Smooth muscle cell (in vitro differentiated cells): ENCODE results near the gene MYMX. TPM values are rescaled to one million over a fixed set of nuclear protein-coding genes. Genes with fewer than 3 reads are reported as not detected.

ENCODE experiments used
- DNase-seq: peaks from one replicate; lab custom pipeline; 2025; ENCODE audit not compliant: unreplicated experiment; lab: John Stamatoyannopoulos, UW
- H2AFZ ChIP-seq: fragments of 200-600 bp; sonication (generic); 2 replicates; pipeline ENCODE4 v1.6.0; 2016; ENCODE audit warnings: antibody characterized with exemption, low read depth, mild to moderate bottlenecking
- H3F3A ChIP-seq: fragments of 200-600 bp; sonication (generic); 2 replicates; pipeline ENCODE4 v1.6.0; 2017; ENCODE audit warnings: antibody characterized with exemption, low read depth
- H3K27ac ChIP-seq: fragments of 200-600 bp; sonication (generic); 2 replicates; pipeline ENCODE4 v1.5.1; 2016; ENCODE audit warnings: low read depth, mild to moderate bottlenecking
- H3K27me3 ChIP-seq: fragments of 200-600 bp; sonication (generic); 2 replicates; pipeline ENCODE4 v1.6.1; 2016; ENCODE audit warnings: low read depth, mild to moderate bottlenecking
- H3K36me3 ChIP-seq: fragments of 200-600 bp; sonication (generic); 2 replicates; pipeline ENCODE4 v1.5.1; 2016; ENCODE audit warnings: low read depth
- H3K4me1 ChIP-seq: fragments of 200-600 bp; sonication (generic); 2 replicates; pipeline ENCODE4 v1.5.1; 2016; ENCODE audit warnings: low read depth
- H3K4me2 ChIP-seq: fragments of 200-600 bp; sonication (generic); 2 replicates; pipeline ENCODE4 v1.6.0; 2016; ENCODE audit warnings: mild to moderate bottlenecking
- H3K4me3 ChIP-seq: fragments of 200-600 bp; sonication (generic); 2 replicates; pipeline ENCODE4 v1.5.1; 2016; ENCODE audit warnings: mild to moderate bottlenecking
- H3K79me2 ChIP-seq: fragments of 200-600 bp; sonication (generic); 2 replicates; pipeline ENCODE4 v1.6.0; 2016; ENCODE audit warnings: low read depth, mild to moderate bottlenecking
- H3K9ac ChIP-seq: fragments of 200-600 bp; sonication (generic); 2 replicates; pipeline ENCODE4 v1.6.0; 2016; ENCODE audit warnings: low read depth
- H3K9me3 ChIP-seq: fragments of 200-600 bp; sonication (generic); replicated peaks from 2 replicates; pipeline ENCODE4 v1.5.1; 2016; ENCODE audit warnings: low read depth
- H4K20me1 ChIP-seq: fragments of 200-600 bp; sonication (generic); 2 replicates; pipeline ENCODE4 v1.6.0; 2016; ENCODE audit warnings: low read depth
- WGBS: methylation state at CpG from one replicate; pipeline ENCODE4 v1.1.7; 2016; ENCODE audit warnings: low lambda C conversion rate; 5-methylcytosine and 5-hydroxymethylcytosine counted together
- polyA plus RNA-seq: library from polyadenylated mRNA; unstranded; fragments of >200 nt; fragmentation: Nextera tagmentation; extraction: Ambion mirVana; gene quantifications from 2 replicates; pipeline ENCODE4 v1.2.1, GENCODE V29; 2016
- total RNA-seq: library from RNA; depleted of rRNA; stranded (reverse); fragments of >200 nt; gene quantifications from 2 replicates; pipeline ENCODE4 v1.2.3, GENCODE V29; 2014
- TF ChIP-seq, protein P1 (sequence below): fragments of 200-600 bp; sonication (generic); IDR thresholded peaks from 2 replicates; pipeline ENCODE4 v1.5.1; 2017; ENCODE audit warnings: borderline replicate concordance, mild to moderate bottlenecking, antibody characterized with exemption; ENCODE audit not compliant: insufficient read depth, poor library complexity, severe bottlenecking

MYMX gene
- total and polyA plus RNA-seq, 2 experiments from 2014 or later, result not detected

DNA sequence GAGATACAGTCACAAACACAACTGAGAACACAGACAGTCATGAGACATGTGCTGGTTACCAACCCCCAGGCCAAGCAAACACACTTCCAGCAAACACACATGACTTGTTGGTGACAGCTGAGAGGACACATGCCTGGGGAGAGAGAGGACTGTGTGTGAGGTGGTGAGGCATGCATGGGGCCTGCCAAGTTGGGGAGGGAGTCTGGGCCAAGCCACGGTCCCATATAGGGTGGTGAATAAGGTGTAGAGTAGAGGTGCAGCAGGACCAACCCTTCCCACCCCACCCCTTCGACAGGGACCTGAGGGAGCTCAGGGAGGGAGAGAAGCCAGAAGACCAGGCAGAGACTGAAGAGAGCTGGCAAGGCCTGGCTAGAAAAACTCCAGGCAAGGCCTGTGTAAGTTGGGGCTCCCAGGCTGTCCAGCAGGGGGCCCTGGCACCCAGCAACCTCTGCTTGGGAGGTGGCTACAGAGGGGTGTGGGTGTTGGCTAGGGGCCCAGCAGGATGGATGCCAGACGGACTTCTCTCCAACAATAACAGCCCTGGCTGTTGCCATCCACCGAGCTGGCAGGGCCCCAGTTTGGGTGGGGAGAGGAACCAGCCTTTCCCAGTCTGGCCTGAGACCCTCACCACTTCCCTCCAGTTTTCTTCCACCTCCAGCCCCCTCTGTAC lies 4.7 kb downstream of the MYMX start:
- H3K4me2 ChIP-seq, result no peak overlapping the region
- peak; percentile 23 for DNase-seq
- H3K4me3 ChIP-seq, result no peak overlapping the region
- WGBS, result 35% methylated on average over 4 of the region's 4 CpGs
- TF ChIP-seq, protein P1, sequence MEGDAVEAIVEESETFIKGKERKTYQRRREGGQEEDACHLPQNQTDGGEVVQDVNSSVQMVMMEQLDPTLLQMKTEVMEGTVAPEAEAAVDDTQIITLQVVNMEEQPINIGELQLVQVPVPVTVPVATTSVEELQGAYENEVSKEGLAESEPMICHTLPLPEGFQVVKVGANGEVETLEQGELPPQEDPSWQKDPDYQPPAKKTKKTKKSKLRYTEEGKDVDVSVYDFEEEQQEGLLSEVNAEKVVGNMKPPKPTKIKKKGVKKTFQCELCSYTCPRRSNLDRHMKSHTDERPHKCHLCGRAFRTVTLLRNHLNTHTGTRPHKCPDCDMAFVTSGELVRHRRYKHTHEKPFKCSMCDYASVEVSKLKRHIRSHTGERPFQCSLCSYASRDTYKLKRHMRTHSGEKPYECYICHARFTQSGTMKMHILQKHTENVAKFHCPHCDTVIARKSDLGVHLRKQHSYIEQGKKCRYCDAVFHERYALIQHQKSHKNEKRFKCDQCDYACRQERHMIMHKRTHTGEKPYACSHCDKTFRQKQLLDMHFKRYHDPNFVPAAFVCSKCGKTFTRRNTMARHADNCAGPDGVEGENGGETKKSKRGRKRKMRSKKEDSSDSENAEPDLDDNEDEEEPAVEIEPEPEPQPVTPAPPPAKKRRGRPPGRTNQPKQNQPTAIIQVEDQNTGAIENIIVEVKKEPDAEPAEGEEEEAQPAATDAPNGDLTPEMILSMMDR, result peak; percentile 56
- no peak overlapping the region for H3K27ac ChIP-seq
- H3K9me3 ChIP-seq, result no peaks in the 10 kb centered on the region
- no peak overlapping the region for H2AFZ ChIP-seq
- H3F3A ChIP-seq, result peaks cover 9% of the 10 kb centered on the region
- H4K20me1 ChIP-seq, result no peaks in the 10 kb centered on the region
- H3K36me3 ChIP-seq, result no peaks in the 10 kb centered on the region
- H3K4me1 ChIP-seq, result peaks cover 54% of the 10 kb centered on the region
- no peaks in the 10 kb centered on the region for H3K27me3 ChIP-seq
- no peak overlapping the region for H3K9ac ChIP-seq
- no peaks in the 10 kb centered on the region for H3K79me2 ChIP-seq

DNA sequence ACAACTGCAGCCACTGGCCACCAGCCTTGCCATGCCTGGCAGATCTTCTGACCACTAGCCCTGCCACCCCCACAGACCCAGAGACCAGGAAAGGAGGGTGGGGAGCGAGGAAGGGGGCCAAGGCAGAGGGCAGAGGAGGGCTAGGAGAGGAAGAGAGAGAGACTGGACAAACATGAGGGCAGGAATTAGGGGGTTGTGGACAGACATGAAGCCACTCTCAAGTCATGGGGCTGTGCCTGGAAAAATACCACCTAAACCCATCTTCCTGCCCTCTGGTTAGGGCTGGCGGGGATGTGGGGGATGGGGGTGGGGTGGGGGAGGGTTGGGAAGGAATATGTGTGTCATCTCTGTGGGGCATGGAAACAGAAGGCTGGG lies 5.2 kb downstream of the MYMX start:
- peaks cover 54% of the 10 kb centered on the region for H3K4me1 ChIP-seq
- H3K79me2 ChIP-seq, result no peaks in the 10 kb centered on the region
- no peaks in the 10 kb centered on the region for H3K36me3 ChIP-seq
- 83% methylated on average over 2 of the region's 2 CpGs for WGBS
- no peak for DNase-seq
- no peak overlapping the region for H3K27ac ChIP-seq
- TF ChIP-seq, protein P1, result no peak
- H3F3A ChIP-seq, result peaks cover 9% of the 10 kb centered on the region
- H3K9me3 ChIP-seq, result no peaks in the 10 kb centered on the region
- H2AFZ ChIP-seq, result no peak overlapping the region
- H3K4me3 ChIP-seq, result no peak overlapping the region
- no peak overlapping the region for H3K9ac ChIP-seq
- no peaks in the 10 kb centered on the region for H3K27me3 ChIP-seq
- no peak overlapping the region for H3K4me2 ChIP-seq
- H4K20me1 ChIP-seq, result no peaks in the 10 kb centered on the region

DNA sequence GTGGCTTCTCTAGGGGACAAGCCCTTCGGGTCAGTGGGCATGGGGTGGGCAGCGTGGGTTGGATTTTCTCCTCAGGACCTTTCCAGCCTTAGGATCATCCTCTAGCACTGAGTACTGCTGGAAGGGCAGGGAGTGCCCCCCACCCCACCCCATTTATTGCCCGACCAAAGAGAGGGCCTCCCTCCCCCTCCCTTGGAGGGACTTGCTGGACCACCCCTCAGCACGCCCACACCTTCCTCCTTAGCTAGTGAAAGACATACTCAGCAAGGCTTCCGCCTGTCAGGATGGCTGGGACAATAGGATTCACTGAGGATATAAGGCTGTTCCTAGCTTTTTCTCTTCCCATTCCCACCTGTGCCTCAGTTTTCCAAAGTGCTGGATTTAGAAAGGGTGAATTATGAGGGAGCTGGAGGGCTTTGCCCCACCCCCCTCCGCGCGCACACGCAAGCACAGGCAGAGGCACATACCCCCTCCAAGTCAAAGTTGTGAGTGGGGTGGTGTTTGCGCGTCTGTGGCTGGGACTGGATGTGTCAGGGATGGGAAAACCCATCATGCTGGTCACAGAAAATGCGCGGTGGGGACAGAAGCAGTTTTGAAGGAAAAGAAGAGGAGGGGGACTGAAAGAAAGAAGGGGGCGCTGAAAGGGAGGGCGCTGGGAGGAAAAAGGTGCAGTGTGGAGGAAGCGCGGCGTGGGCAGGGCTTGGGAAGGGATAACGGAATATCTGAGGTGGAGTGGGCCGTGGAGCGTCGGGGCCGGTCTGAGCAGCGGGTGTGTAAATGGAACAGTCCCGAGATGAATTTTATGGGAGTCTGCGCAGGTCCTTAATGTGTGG lies 6.0 kb downstream of the MYMX start:
- WGBS, result 21% methylated on average over 19 of the region's 26 CpGs
- Histone ChIP-seq H3F3A (peaks cover 9% of the 10 kb centered on the region), H3K27ac (no peak overlapping the region), H3K79me2 (no peaks in the 10 kb centered on the region), H3K9me3 (no peaks in the 10 kb centered on the region), H4K20me1 (no peaks in the 10 kb centered on the region), H3K4me1 (peaks cover 48% of the 10 kb centered on the region), H3K9ac (no peak overlapping the region), H3K27me3 (no peaks in the 10 kb centered on the region), H3K4me2 (peak overlapping the region; percentile 96), H3K36me3 (no peaks in the 10 kb centered on the region), H2AFZ (peak overlapping the region; percentile 54), H3K4me3 (peak overlapping the region; percentile 57)
- TF ChIP-seq, protein P1, result no peak
- DNase-seq, result no peak
